Fibroblast of skin of abdomen (primary cell): ENCODE data around the gene CIRBP.

ENCODE experiments used
- DNase-seq: peaks from one replicate; pipeline ENCODE4 v3.0.0-alpha.2; 2013

Gene CIRBP

GRCh38 chr19:1281569-1282287 lies 12.6 kb downstream of the CIRBP start:
- DNase-seq: no peak

- no peak for DNase-seq
These were observed 13.6 kb downstream of the CIRBP start for GRCh38 chr19:1282588-1283206.

- no peak for DNase-seq
These were observed 14.2 kb downstream of the CIRBP start for GRCh38 chr19:1283207-1283916.

GRCh38 chr19:1283917-1284292 lies 14.8 kb downstream of the CIRBP start:
- DNase-seq: no peak

GRCh38 chr19:1284293-1284978 lies 15.3 kb downstream of the CIRBP start:
- DNase-seq: no peak

- DNase-seq: no peak
These were observed 16.0 kb downstream of the CIRBP start for GRCh38 chr19:1284979-1285736.

- no peak for DNase-seq
These were observed 16.7 kb downstream of the CIRBP start, which contains the start of gene EFNA2 for GRCh38 chr19:1285737-1286360. Gene EFNA2, plus strand, starts transcription at chr19:1285873. Its CDS starts 296 bp downstream, at chr19:1286169.

- DNase-seq: no peak
These were observed 17.6 kb downstream of the CIRBP start for GRCh38 chr19:1286487-1287353.

- DNase-seq: no peak
These were observed 18.5 kb downstream of the CIRBP start for GRCh38 chr19:1287354-1288225.

- no peak for DNase-seq
These were observed 19.1 kb downstream of the CIRBP start for GRCh38 chr19:1288226-1288612.

GRCh38 chr19:1288833-1289685 lies 19.9 kb downstream of the CIRBP start:
- DNase-seq: no peak

GRCh38 chr19:1289686-1290025 lies 20.5 kb downstream of the CIRBP start:
- DNase-seq: no peak

- DNase-seq: no peak
These were observed 21.1 kb downstream of the CIRBP start for GRCh38 chr19:1290196-1290702.

GRCh38 chr19:1290703-1291651 lies 21.8 kb downstream of the CIRBP start:
- no peak for DNase-seq

- no peak for DNase-seq
These were observed 22.8 kb downstream of the CIRBP start for GRCh38 chr19:1291761-1292418.

- DNase-seq: no peak
These were observed 23.5 kb downstream of the CIRBP start for GRCh38 chr19:1292419-1293151.
